Measurements from ENCODE around the gene PPP2R3C. TPM values are rescaled to one million over a fixed set of nuclear protein-coding genes. Genes with fewer than 3 reads are reported as not detected.
A peak's percentile ranks its signal among the peaks of the same experiment; 100 is the strongest.

The PPP2R3C gene
- total and polyA plus RNA-seq, 2 experiments from 2014 or later: 35.9 to 43.0 TPM

- H3K4me1 ChIP-seq (ENCODE audit: insufficient read depth): peaks cover 9% of the 10 kb centered on the region; the same call in 1 of the 2 replicates
- no peaks in the 10 kb centered on the region for H3F3A ChIP-seq (replicated peaks; ENCODE audit: low read depth)
- no peaks in the 10 kb centered on the region for H3K9me3 Mint-ChIP-seq
- H2AFZ ChIP-seq: peak overlapping the region; percentile 85
- peaks cover 26% of the 10 kb centered on the region; the same call in 1 of the 2 replicates for H3K79me2 ChIP-seq (replicated peaks; ENCODE audit: insufficient read depth)
- H3K36me3 ChIP-seq (ENCODE audit: insufficient read depth): no peaks in the 10 kb centered on the region
- H3K4me3 ChIP-seq: peak overlapping the region; percentile 77
- TF ChIP-seq POLR2AphosphoS5 (IDR thresholded peaks at IDR 0.05; ENCODE audit: low read depth): no peak
- TF ChIP-seq EZH2phosphoT487 (IDR thresholded peaks at IDR 0.05; ENCODE audit: unreplicated experiment): no peak
- TF ChIP-seq ZNF462 (CRISPR knock-in tag; IDR thresholded peaks at IDR 0.05): no peak
- TF ChIP-seq REST (IDR thresholded peaks at IDR 0.05; ENCODE audit: unreplicated experiment): no peak
- no peak for TF ChIP-seq JUNB (IDR thresholded peaks at IDR 0.05; ENCODE audit: unreplicated experiment)
- TF ChIP-seq EZH2 (IDR thresholded peaks at IDR 0.05; ENCODE audit: low read depth, unreplicated experiment): no peak
- no peak for TF ChIP-seq STAT1 (IDR thresholded peaks at IDR 0.05; ENCODE audit: unreplicated experiment)
- DNase-seq (ENCODE audit: low spot score) (peak; percentile 58), ATAC-seq (peak; percentile 35)
- H3K4me3 Mint-ChIP-seq: peak overlapping the region; percentile 96
- no peaks in the 10 kb centered on the region for H3K27me3 ChIP-seq (ENCODE audit: insufficient read depth)
- peaks cover 14% of the 10 kb centered on the region for H3K4me1 Mint-ChIP-seq
- H3K4me2 ChIP-seq: peak overlapping the region; percentile 84
- H3K9me2 ChIP-seq (ENCODE audit: insufficient read depth): no peaks in the 10 kb centered on the region
- peaks cover 9% of the 10 kb centered on the region for H3K27me3 Mint-ChIP-seq (ENCODE audit: insufficient read depth, low read depth, poor library complexity)
- H3K27ac ChIP-seq (ENCODE audit: low read depth): peak overlapping the region; percentile 98
- no peaks in the 10 kb centered on the region for H4K20me1 ChIP-seq (replicated peaks; ENCODE audit: insufficient read depth)
- H3K27ac Mint-ChIP-seq: peak overlapping the region; percentile 100
- H3K36me3 Mint-ChIP-seq (ENCODE audit: low read depth): peaks cover 5% of the 10 kb centered on the region
Observed at GRCh38 chr14:35122696-35123387, 1.1 kb upstream of the PPP2R3C start.
